DND-41 (cell line): Measurements from ENCODE around the gene CES4A.

Experiments
- ATAC-seq: fragments of 200-7000 bp; cut with Tn5 transposase; 3 replicates; pipeline ENCODE4 v1.9.1; 2021; ENCODE audit warnings: low read depth; ENCODE audit not compliant: insufficient read depth
- DNase-seq: peaks from one replicate; pipeline ENCODE4 v3.0.0-alpha.2; 2020
- H2AFZ ChIP-seq: 2 replicates; pipeline ENCODE4 v1.6.0; 2012; ENCODE audit warnings: low read depth, low read length
- H3K27ac ChIP-seq: 2 replicates; pipeline ENCODE4 v1.5.1; 2012; ENCODE audit warnings: low read length, inconsistent platforms
- H3K27me3 ChIP-seq: fragments of 200-600 bp; sonication (generic); 2 replicates; pipeline ENCODE4 v1.6.0; 2012; ENCODE audit warnings: low read length, mild to moderate bottlenecking, inconsistent platforms; ENCODE audit not compliant: insufficient read depth, poor library complexity
- H3K36me3 ChIP-seq: 2 replicates; pipeline ENCODE4 v1.5.1; 2012; ENCODE audit warnings: low read length, inconsistent platforms; ENCODE audit not compliant: insufficient read depth
- H3K4me1 ChIP-seq: 2 replicates; pipeline ENCODE4 v1.5.1; 2012; ENCODE audit warnings: mild to moderate bottlenecking, low read length; ENCODE audit not compliant: insufficient read depth
- H3K4me2 ChIP-seq: 2 replicates; pipeline ENCODE4 v1.6.0; 2012; ENCODE audit warnings: mild to moderate bottlenecking, moderate library complexity, low read length, inconsistent platforms; ENCODE audit not compliant: insufficient read depth
- H3K4me3 ChIP-seq, 2 experiments: fragments of 200-600 bp in 1 of 2; shearing (Covaris generic) in 1 of 2; 2 replicates each; pipeline ENCODE4 v1.5.1; 2012 to 2016; ENCODE audit warnings: inconsistent platforms in 2 of 2, low read length in 2 of 2, mild to moderate bottlenecking in 2 of 2, low read depth in 1 of 2, moderate library complexity in 1 of 2
- H3K79me2 ChIP-seq: 2 replicates; pipeline ENCODE4 v1.6.0; 2012; ENCODE audit warnings: low read length, inconsistent platforms; ENCODE audit not compliant: insufficient read depth
- H3K9ac ChIP-seq: 2 replicates; pipeline ENCODE4 v1.6.0; 2012; ENCODE audit warnings: low read depth, mild to moderate bottlenecking, inconsistent platforms, low read length, moderate library complexity
- H3K9me3 ChIP-seq: 2 replicates; pipeline ENCODE4 v1.5.1; 2012; ENCODE audit warnings: low read length, moderate library complexity, mild to moderate bottlenecking, inconsistent platforms; ENCODE audit not compliant: insufficient read depth, severe bottlenecking
- H4K20me1 ChIP-seq: 2 replicates; pipeline ENCODE4 v1.6.0; 2012; ENCODE audit warnings: low read length; ENCODE audit not compliant: insufficient read depth
- EZH2 ChIP-seq: IDR thresholded peaks from 3 replicates; pipeline ENCODE4 v1.6.1; 2012; ENCODE audit warnings: borderline replicate concordance, low read depth, mild to moderate bottlenecking, moderate library complexity, low read length, inconsistent platforms; ENCODE audit not compliant: severe bottlenecking
- TF ChIP-seq, protein P1 (sequence below): IDR thresholded peaks from 2 replicates; pipeline ENCODE4 v1.5.1; 2012; ENCODE audit warnings: borderline replicate concordance, low read length, moderate library complexity, mild to moderate bottlenecking; ENCODE audit not compliant: poor library complexity, severe bottlenecking; ENCODE audit errors: extremely low read depth

Gene CES4A

GRCh38 chr16:67000384-67001351 is 12.3 kb downstream of the CES4A start:
- Histone ChIP-seq H3K9me3 (no peaks in the 10 kb centered on the region), H3K4me3 (no peak overlapping the region), H2AFZ (no peak overlapping the region), H3K9ac (no peak overlapping the region), H3K4me1 (peaks cover 4% of the 10 kb centered on the region), H3K27me3 (no peaks in the 10 kb centered on the region), H3K4me2 (no peak overlapping the region), H4K20me1 (no peaks in the 10 kb centered on the region), H3K27ac (no peak overlapping the region), H3K79me2 (no peaks in the 10 kb centered on the region), H3K36me3 (no peaks in the 10 kb centered on the region)
- TF ChIP-seq EZH2, result no peak
- TF ChIP-seq, protein P1, sequence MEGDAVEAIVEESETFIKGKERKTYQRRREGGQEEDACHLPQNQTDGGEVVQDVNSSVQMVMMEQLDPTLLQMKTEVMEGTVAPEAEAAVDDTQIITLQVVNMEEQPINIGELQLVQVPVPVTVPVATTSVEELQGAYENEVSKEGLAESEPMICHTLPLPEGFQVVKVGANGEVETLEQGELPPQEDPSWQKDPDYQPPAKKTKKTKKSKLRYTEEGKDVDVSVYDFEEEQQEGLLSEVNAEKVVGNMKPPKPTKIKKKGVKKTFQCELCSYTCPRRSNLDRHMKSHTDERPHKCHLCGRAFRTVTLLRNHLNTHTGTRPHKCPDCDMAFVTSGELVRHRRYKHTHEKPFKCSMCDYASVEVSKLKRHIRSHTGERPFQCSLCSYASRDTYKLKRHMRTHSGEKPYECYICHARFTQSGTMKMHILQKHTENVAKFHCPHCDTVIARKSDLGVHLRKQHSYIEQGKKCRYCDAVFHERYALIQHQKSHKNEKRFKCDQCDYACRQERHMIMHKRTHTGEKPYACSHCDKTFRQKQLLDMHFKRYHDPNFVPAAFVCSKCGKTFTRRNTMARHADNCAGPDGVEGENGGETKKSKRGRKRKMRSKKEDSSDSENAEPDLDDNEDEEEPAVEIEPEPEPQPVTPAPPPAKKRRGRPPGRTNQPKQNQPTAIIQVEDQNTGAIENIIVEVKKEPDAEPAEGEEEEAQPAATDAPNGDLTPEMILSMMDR, result no peak
- ATAC-seq, result peak; percentile 84
- peak; percentile 56 for DNase-seq

DNA sequence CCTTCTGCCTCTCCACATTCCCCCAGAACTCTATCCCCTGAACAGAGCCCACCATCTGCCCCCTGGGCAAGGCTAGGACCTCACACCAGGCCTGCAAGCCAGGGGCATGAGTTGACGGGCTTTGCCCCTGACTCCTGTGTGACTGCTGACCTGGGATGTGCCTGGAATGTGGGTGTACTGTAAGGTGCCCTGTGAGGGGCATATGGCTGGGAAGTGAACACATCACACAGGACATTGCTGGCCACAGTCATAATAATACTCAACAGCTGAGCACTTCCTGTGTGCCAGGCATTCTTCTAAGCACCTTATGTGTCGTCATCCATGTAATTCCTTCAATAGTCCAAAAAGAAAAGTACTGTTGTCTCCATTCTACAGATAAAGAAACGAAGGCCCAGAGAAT is 13.3 kb downstream of the CES4A start:
- H3K79me2 ChIP-seq, result no peaks in the 10 kb centered on the region
- no peak overlapping the region for H3K4me3 ChIP-seq
- peaks cover 4% of the 10 kb centered on the region for H3K4me1 ChIP-seq
- H2AFZ ChIP-seq, result no peak overlapping the region
- DNase-seq, result no peak
- H3K27ac ChIP-seq, result no peak overlapping the region
- no peak for ATAC-seq
- H4K20me1 ChIP-seq, result no peaks in the 10 kb centered on the region
- H3K9me3 ChIP-seq, result no peaks in the 10 kb centered on the region
- TF ChIP-seq EZH2, result no peak
- TF ChIP-seq, protein P1, result no peak
- no peaks in the 10 kb centered on the region for H3K36me3 ChIP-seq
- H3K4me2 ChIP-seq, result no peak overlapping the region
- H3K27me3 ChIP-seq, result no peaks in the 10 kb centered on the region
- no peak overlapping the region for H3K9ac ChIP-seq

- Histone ChIP-seq H3K4me1 (no peaks in the 10 kb centered on the region), H3K36me3 (no peaks in the 10 kb centered on the region), H4K20me1 (no peaks in the 10 kb centered on the region), H2AFZ (no peak overlapping the region), H3K79me2 (no peaks in the 10 kb centered on the region), H3K4me2 (no peak overlapping the region), H3K4me3 (no peak overlapping the region), H3K27me3 (no peaks in the 10 kb centered on the region), H3K9ac (no peak overlapping the region), H3K27ac (no peak overlapping the region), H3K9me3 (no peaks in the 10 kb centered on the region)
- ATAC-seq (no peak), DNase-seq (no peak)
- TF ChIP-seq EZH2, result no peak
- TF ChIP-seq, protein P1, result no peak
These were observed 18.7 kb downstream of the CES4A start for GRCh38 chr16:67006930-67007658.
